ENCODE results near the gene TUBB4B. TPM values are rescaled to one million over a fixed set of nuclear protein-coding genes. Genes with fewer than 3 reads are reported as not detected.

Gene TUBB4B
- total RNA-seq, 4 donors from 2014 or later = 92.0 to 213 (median 150) TPM

GRCh38 chr9:137251490-137252268 lies 10.6 kb downstream of the TUBB4B start:
- TF ChIP-seq CTCF (IDR thresholded peaks at IDR 0.05; ENCODE audit: low read depth) = no peak

GRCh38 chr9:137252555-137253506 lies 11.7 kb downstream of the TUBB4B start:
- no peak for TF ChIP-seq CTCF (IDR thresholded peaks at IDR 0.05; ENCODE audit: low read depth)

GRCh38 chr9:137253717-137254623 lies 12.9 kb downstream of the TUBB4B start:
- no peak for TF ChIP-seq CTCF (IDR thresholded peaks at IDR 0.05; ENCODE audit: low read depth)

- TF ChIP-seq CTCF (IDR thresholded peaks at IDR 0.05; ENCODE audit: low read depth) = no peak
These were observed 13.7 kb downstream of the TUBB4B start, which contains the start of gene NELFB for GRCh38 chr9:137254624-137255447. NELFB (plus strand) TSS chr9:137255327.

GRCh38 chr9:137255448-137256114 lies 14.5 kb downstream of the TUBB4B start:
- no peak for TF ChIP-seq CTCF (IDR thresholded peaks at IDR 0.05; ENCODE audit: low read depth)

GRCh38 chr9:137256362-137256761 lies 15.3 kb downstream of the TUBB4B start:
- no peak for TF ChIP-seq CTCF (IDR thresholded peaks at IDR 0.05; ENCODE audit: low read depth)

Data from subcutaneous adipose tissue (tissue), 4 donors.